SK-N-SH treated with all-trans-retinoic acid at 6 μM for 48 hours (cell line): Measurements from ENCODE around the gene AKAP1.

Experiments
- ATAC-seq: fragments of 200-7000 bp; cut with Tn5 transposase; 3 replicates; pipeline ENCODE4 v1.9.1; 2020; ENCODE audit warnings: mild to moderate bottlenecking, moderate library complexity
- ARNTL ChIP-seq: fragments of 450-650 bp; formaldehyde crosslinking; IDR thresholded peaks from 2 replicates; pipeline ENCODE4 v1.5.0; 2020; ENCODE audit warnings: low read depth, mild to moderate bottlenecking, moderate library complexity, borderline replicate concordance
- CSDC2 ChIP-seq: fragments of 250-450 bp; sonication (Bioruptor Pico); IDR thresholded peaks from 2 replicates; pipeline ENCODE4 v1.5.0; 2020; ENCODE audit warnings: mild to moderate bottlenecking, moderate library complexity
- ESRRG ChIP-seq: fragments of 250-450 bp; sonication (Bioruptor Pico); IDR thresholded peaks from 2 replicates; pipeline ENCODE4 v1.6.1; 2021; ENCODE audit warnings: mild to moderate bottlenecking
- GLIS3 ChIP-seq: fragments of 250-450 bp; sonication (Bioruptor Pico); IDR thresholded peaks from 2 replicates; pipeline ENCODE4 v1.5.0; 2020; ENCODE audit warnings: mild to moderate bottlenecking, moderate library complexity
- ISL1 ChIP-seq: fragments of 250-450 bp; sonication (Bioruptor Pico); IDR thresholded peaks from 2 replicates; pipeline ENCODE4 v2.1.2; 2022; ENCODE audit warnings: mild to moderate bottlenecking, moderate library complexity
- OSR1 ChIP-seq: fragments of 250-450 bp; sonication (Bioruptor Pico); IDR thresholded peaks from 2 replicates; pipeline ENCODE4 v1.8.0; 2022; ENCODE audit warnings: moderate library complexity, mild to moderate bottlenecking, inconsistent platforms
- PPARA ChIP-seq: fragments of 250-450 bp; sonication (Bioruptor Pico); IDR thresholded peaks from 2 replicates; pipeline ENCODE4 v1.5.0; 2020; ENCODE audit warnings: mild to moderate bottlenecking, borderline replicate concordance
- RARB ChIP-seq: fragments of 250-450 bp; sonication (Bioruptor Pico); IDR thresholded peaks from 2 replicates; pipeline ENCODE4 v1.8.0; 2021; ENCODE audit warnings: mild to moderate bottlenecking, moderate library complexity
- TCF4 ChIP-seq: fragments of 250-450 bp; sonication (Bioruptor Pico); IDR thresholded peaks from 2 replicates; pipeline ENCODE4 v1.8.0; 2021; ENCODE audit warnings: mild to moderate bottlenecking, moderate library complexity, borderline replicate concordance
- ZFP3 ChIP-seq: fragments of 250-450 bp; sonication (Bioruptor Pico); IDR thresholded peaks from 2 replicates; pipeline ENCODE4 v1.5.0; 2020; ENCODE audit warnings: mild to moderate bottlenecking, moderate library complexity
- ZFP30 ChIP-seq: fragments of 450-650 bp; formaldehyde crosslinking; IDR thresholded peaks from 2 replicates; pipeline ENCODE4 v1.5.0; 2022; ENCODE audit warnings: mild to moderate bottlenecking, moderate library complexity
- ZNF565 ChIP-seq: fragments of 450-650 bp; formaldehyde crosslinking; conservative IDR thresholded peaks from 2 replicates; pipeline ENCODE4 v1.5.0; 2020; ENCODE audit warnings: low read depth, mild to moderate bottlenecking, moderate library complexity
- ZNF70 ChIP-seq: fragments of 450-650 bp; formaldehyde crosslinking; IDR thresholded peaks from 2 replicates; pipeline ENCODE4 v1.5.0; 2020; ENCODE audit warnings: mild to moderate bottlenecking, moderate library complexity
- TF ChIP-seq, protein P1 (sequence below): fragments of 250-450 bp; sonication (Bioruptor Pico); IDR thresholded peaks from 2 replicates; pipeline ENCODE4 v1.5.1; 2021; ENCODE audit warnings: mild to moderate bottlenecking, moderate library complexity
- TF ChIP-seq, protein P2 (sequence below): fragments of 250-450 bp; sonication (Bioruptor Pico); IDR thresholded peaks from 2 replicates; pipeline ENCODE4 v1.5.0; 2020; ENCODE audit warnings: mild to moderate bottlenecking, moderate library complexity

The AKAP1 gene

DNA sequence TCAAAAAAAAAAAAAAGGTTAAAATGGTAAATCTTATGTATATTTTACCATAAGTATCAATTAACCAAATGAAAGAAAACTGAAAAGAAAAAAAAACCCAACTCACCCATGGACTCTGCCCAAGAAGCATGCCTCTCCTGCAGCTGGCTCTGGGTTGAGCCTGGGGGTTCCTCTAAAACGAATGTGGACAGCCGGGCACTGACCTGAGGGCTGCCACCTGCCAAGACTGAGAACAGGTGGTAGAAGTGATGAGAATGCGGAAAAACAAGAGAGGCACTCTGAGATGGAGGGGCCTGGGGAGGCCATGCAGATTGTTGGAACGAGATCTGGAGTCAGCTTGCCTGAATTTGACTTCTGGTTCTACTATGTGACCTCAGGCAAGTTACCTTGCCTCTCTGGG, 85.8 kb downstream of the AKAP1 start:
- ATAC-seq: no peak
- TF ChIP-seq PPARA (CRISPR knock-in tag) (no peak), ESRRG (no peak), ZNF70 (CRISPR knock-in tag) (no peak), ZNF565 (CRISPR knock-in tag) (no peak), GLIS3 (CRISPR knock-in tag) (no peak), ZFP30 (CRISPR knock-in tag) (no peak), RARB (CRISPR knock-in tag) (no peak), TCF4 (CRISPR knock-in tag) (no peak), ARNTL (no peak), OSR1 (CRISPR knock-in tag) (no peak), ISL1 (no peak), ZFP3 (CRISPR knock-in tag) (no peak), CSDC2 (CRISPR knock-in tag) (no peak)
- TF ChIP-seq, protein P1, sequence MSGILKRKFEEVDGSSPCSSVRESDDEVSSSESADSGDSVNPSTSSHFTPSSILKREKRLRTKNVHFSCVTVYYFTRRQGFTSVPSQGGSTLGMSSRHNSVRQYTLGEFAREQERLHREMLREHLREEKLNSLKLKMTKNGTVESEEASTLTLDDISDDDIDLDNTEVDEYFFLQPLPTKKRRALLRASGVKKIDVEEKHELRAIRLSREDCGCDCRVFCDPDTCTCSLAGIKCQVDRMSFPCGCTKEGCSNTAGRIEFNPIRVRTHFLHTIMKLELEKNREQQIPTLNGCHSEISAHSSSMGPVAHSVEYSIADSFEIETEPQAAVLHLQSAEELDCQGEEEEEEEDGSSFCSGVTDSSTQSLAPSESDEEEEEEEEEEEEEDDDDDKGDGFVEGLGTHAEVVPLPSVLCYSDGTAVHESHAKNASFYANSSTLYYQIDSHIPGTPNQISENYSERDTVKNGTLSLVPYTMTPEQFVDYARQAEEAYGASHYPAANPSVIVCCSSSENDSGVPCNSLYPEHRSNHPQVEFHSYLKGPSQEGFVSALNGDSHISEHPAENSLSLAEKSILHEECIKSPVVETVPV (CRISPR knock-in tag): no peak
- TF ChIP-seq, protein P2, sequence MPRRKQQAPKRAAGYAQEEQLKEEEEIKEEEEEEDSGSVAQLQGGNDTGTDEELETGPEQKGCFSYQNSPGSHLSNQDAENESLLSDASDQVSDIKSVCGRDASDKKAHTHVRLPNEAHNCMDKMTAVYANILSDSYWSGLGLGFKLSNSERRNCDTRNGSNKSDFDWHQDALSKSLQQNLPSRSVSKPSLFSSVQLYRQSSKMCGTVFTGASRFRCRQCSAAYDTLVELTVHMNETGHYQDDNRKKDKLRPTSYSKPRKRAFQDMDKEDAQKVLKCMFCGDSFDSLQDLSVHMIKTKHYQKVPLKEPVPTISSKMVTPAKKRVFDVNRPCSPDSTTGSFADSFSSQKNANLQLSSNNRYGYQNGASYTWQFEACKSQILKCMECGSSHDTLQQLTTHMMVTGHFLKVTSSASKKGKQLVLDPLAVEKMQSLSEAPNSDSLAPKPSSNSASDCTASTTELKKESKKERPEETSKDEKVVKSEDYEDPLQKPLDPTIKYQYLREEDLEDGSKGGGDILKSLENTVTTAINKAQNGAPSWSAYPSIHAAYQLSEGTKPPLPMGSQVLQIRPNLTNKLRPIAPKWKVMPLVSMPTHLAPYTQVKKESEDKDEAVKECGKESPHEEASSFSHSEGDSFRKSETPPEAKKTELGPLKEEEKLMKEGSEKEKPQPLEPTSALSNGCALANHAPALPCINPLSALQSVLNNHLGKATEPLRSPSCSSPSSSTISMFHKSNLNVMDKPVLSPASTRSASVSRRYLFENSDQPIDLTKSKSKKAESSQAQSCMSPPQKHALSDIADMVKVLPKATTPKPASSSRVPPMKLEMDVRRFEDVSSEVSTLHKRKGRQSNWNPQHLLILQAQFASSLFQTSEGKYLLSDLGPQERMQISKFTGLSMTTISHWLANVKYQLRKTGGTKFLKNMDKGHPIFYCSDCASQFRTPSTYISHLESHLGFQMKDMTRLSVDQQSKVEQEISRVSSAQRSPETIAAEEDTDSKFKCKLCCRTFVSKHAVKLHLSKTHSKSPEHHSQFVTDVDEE (CRISPR knock-in tag): no peak
